NCI-H146 (cell line): ENCODE results near the gene RAI1.

ENCODE experiments used
- DNase-seq: peaks from one replicate; lab custom pipeline; 2025; lab: John Stamatoyannopoulos, UW

RAI1 gene

GRCh38 chr17:17750881-17751280 is 69.6 kb downstream of the RAI1 start:
- no peak for DNase-seq

- no peak for DNase-seq
These were observed 70.3 kb downstream of the RAI1 start for GRCh38 chr17:17751489-17752088.

- DNase-seq: peak; percentile 96
These were observed 71.0 kb downstream of the RAI1 start for GRCh38 chr17:17752089-17752820.

- no peak for DNase-seq
These were observed 71.6 kb downstream of the RAI1 start for GRCh38 chr17:17752821-17753321.

GRCh38 chr17:17754719-17755686 is 73.7 kb downstream of the RAI1 start:
- DNase-seq: no peak

- DNase-seq: no peak
These were observed 74.5 kb downstream of the RAI1 start for GRCh38 chr17:17755715-17756114.

GRCh38 chr17:17757391-17757791 is 76.1 kb downstream of the RAI1 start:
- DNase-seq: no peak

- peak; percentile 47 for DNase-seq
These were observed 76.9 kb downstream of the RAI1 start for GRCh38 chr17:17757956-17758845.

GRCh38 chr17:17758941-17759563 is 77.8 kb downstream of the RAI1 start:
- DNase-seq: peak; percentile 39

- no peak for DNase-seq
These were observed 79.1 kb downstream of the RAI1 start for GRCh38 chr17:17760350-17760749.

- no peak for DNase-seq
These were observed 79.8 kb downstream of the RAI1 start for GRCh38 chr17:17760872-17761550.

- no peak for DNase-seq
These were observed 80.9 kb downstream of the RAI1 start for GRCh38 chr17:17761894-17762743.

GRCh38 chr17:17762744-17763105 is 81.5 kb downstream of the RAI1 start:
- DNase-seq: no peak

GRCh38 chr17:17763136-17763535 is 81.9 kb downstream of the RAI1 start:
- DNase-seq: no peak

- no peak for DNase-seq
These were observed 82.5 kb downstream of the RAI1 start for GRCh38 chr17:17763734-17764133.

- DNase-seq: no peak
These were observed 84.3 kb downstream of the RAI1 start for GRCh38 chr17:17765359-17766076.

GRCh38 chr17:17766077-17766743 is 85.0 kb downstream of the RAI1 start:
- DNase-seq: no peak

GRCh38 chr17:17766744-17767120 is 85.5 kb downstream of the RAI1 start:
- DNase-seq: no peak
